ENCODE measurements around the gene JARID2. TPM values are rescaled to one million over a fixed set of nuclear protein-coding genes. Genes with fewer than 3 reads are reported as not detected.

JARID2 gene
- polyA plus RNA-seq, 1 of the 3 experiments (the other 2 are of a cell fraction), result 3.4 TPM

DNA sequence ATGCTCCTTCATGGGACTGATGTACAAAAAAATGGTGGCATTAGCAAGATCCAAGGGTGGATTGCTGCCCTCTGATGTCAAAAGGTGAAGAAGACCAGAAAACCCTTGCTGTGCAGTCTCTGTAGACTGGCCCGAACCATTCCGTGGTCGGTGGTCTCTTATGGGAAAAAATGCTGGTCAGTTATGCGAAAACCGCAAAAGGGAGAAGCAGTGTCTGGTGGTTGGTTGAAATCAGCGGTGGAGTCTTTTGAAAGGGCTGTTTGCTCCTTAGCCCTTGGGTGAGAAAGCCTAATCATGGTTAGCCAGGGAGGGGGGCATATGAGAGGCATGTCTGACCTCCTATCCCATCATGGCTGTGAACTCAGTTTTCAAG lies 308.8 kb downstream of the JARID2 start:
- Histone ChIP-seq H3F3A (replicated peaks; ENCODE audit: insufficient read depth) (no peaks in the 10 kb centered on the region), H2AFZ (ENCODE audit: low read depth) (no peak overlapping the region), H3K36me3 (replicated peaks in 1 of 2; ENCODE audit: control insufficient read depth in 1 of 2, insufficient read depth in 2 of 2, low read length in 1 of 2) (no peaks in the 10 kb centered on the region), H3K4me2 (no peak overlapping the region), H3K79me2 (ENCODE audit: insufficient read depth) (no peaks in the 10 kb centered on the region), H3K4me1 (ENCODE audit: control insufficient read depth in 1 of 2, insufficient read depth in 2 of 2, low read depth in 1 of 2, low read length in 1 of 2) (peaks cover 0 to 17% of the 10 kb centered on the region in 2 experiments; a peak in 2 of 4 replicates), H3K4me3 (ENCODE audit: low read depth in 2 of 2, low read length in 1 of 2) (no peak overlapping the region), H3K27ac (ENCODE audit: low read depth in 2 of 2, low read length in 1 of 2) (no peak overlapping the region), H3K27me3 (ENCODE audit: insufficient read depth) (no peaks in the 10 kb centered on the region), H3K9me2 (no peaks in the 10 kb centered on the region), H4K20me1 (ENCODE audit: insufficient read depth) (no peaks in the 10 kb centered on the region), H3K9me3 (no peaks in the 10 kb centered on the region), H3K9ac (no peak overlapping the region)
- TF ChIP-seq NFIC (IDR thresholded peaks at IDR 0.05; ENCODE audit: borderline replicate concordance) (no peak), RFX5 (IDR thresholded peaks at IDR 0.05; ENCODE audit: low read length) (no peak), SMC3 (IDR thresholded peaks at IDR 0.05; ENCODE audit: low read depth, low read length) (no peak)
- TF ChIP-seq, protein P1, sequence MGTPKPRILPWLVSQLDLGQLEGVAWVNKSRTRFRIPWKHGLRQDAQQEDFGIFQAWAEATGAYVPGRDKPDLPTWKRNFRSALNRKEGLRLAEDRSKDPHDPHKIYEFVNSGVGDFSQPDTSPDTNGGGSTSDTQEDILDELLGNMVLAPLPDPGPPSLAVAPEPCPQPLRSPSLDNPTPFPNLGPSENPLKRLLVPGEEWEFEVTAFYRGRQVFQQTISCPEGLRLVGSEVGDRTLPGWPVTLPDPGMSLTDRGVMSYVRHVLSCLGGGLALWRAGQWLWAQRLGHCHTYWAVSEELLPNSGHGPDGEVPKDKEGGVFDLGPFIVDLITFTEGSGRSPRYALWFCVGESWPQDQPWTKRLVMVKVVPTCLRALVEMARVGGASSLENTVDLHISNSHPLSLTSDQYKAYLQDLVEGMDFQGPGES (IDR thresholded peaks at IDR 0.05; ENCODE audit: low read depth, low read length), result no peak
- DNase-seq, result no peak
- 96% methylated on average over 6 of the region's 6 CpGs for WGBS (ENCODE audit: low lambda C conversion rate)
- ChIA-PET CTCF (no interaction called here), POLR2A (no interaction called here)

DNA sequence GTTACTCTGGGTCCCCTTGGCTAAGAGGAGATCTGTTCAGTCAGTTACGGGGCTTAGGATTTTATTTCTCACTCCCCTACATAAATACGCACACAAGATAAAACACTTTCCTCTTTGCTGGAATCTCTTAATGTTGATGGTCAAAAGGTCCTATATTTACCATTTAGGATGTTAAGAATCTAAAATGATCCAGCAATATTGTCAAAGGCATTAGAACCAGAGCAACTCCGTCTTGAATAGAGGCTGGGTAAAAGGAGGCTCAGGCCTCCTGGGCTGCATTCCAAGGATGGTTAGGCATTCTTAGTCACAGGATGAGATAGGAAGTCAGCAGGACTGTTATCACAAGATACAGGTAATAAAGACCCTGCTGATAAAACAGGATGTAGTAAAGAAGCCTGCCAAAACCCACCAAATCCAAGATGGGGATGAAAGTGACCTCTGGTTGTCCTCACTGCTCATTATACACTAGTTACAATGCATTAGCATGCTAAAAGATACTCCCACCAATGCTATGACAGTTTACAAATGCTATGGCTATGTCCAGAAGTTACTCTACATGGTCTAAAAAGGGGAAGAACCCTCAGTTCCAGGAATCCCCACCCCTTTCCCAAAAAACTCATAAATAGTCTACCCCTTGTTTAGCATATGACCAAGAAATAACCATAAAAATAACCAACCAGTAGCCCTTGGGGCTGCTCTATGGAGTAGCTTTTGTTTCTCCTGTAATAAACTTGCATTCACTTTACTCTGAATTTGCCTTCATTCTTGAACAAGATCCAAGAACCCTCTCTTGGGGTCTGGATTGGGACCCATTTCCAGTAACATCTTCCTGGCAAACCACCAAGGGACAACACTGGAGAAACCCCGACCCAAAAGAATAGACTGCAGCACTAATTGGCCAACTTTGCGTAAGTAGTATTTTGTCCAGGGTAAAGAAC lies 309.5 kb downstream of the JARID2 start:
- H3K79me2 ChIP-seq (ENCODE audit: insufficient read depth), result no peaks in the 10 kb centered on the region
- no peak overlapping the region for H3K27ac ChIP-seq (ENCODE audit: low read depth in 2 of 2, low read length in 1 of 2)
- no peak for DNase-seq
- H2AFZ ChIP-seq (ENCODE audit: low read depth), result no peak overlapping the region
- H3K9me2 ChIP-seq, result no peaks in the 10 kb centered on the region
- 93% methylated on average over 5 of the region's 5 CpGs for WGBS (ENCODE audit: low lambda C conversion rate)
- H3K4me1 ChIP-seq (ENCODE audit: control insufficient read depth in 1 of 2, insufficient read depth in 2 of 2, low read depth in 1 of 2, low read length in 1 of 2), result peaks cover 0 to 17% of the 10 kb centered on the region in 2 experiments; a peak in 2 of 4 replicates
- no peak overlapping the region for H3K9ac ChIP-seq
- ChIA-PET POLR2A (no interaction called here), CTCF (no interaction called here)
- no peak overlapping the region for H3K4me3 ChIP-seq (ENCODE audit: low read depth in 2 of 2, low read length in 1 of 2)
- H3K4me2 ChIP-seq, result no peak overlapping the region
- no peaks in the 10 kb centered on the region for H3K27me3 ChIP-seq (ENCODE audit: insufficient read depth)
- H3K9me3 ChIP-seq, result no peaks in the 10 kb centered on the region
- H3K36me3 ChIP-seq (replicated peaks in 1 of 2; ENCODE audit: control insufficient read depth in 1 of 2, insufficient read depth in 2 of 2, low read length in 1 of 2), result no peaks in the 10 kb centered on the region
- H4K20me1 ChIP-seq (ENCODE audit: insufficient read depth), result no peaks in the 10 kb centered on the region
- H3F3A ChIP-seq (replicated peaks; ENCODE audit: insufficient read depth), result no peaks in the 10 kb centered on the region
- no peak for TF ChIP-seq SMC3 (IDR thresholded peaks at IDR 0.05; ENCODE audit: low read depth, low read length)
- no peak for TF ChIP-seq MEF2A (IDR thresholded peaks at IDR 0.05; ENCODE audit: borderline replicate concordance, low read depth)
- TF ChIP-seq POLR2AphosphoS5 (IDR thresholded peaks at IDR 0.05; ENCODE audit: low read depth, low read length), result no peak
- TF ChIP-seq YY1 (IDR thresholded peaks at IDR 0.05; ENCODE audit: low read depth), result no peak
- no peak for TF ChIP-seq RCOR1 (IDR thresholded peaks at IDR 0.05; ENCODE audit: low read length)
- TF ChIP-seq EP300 (IDR thresholded peaks at IDR 0.05; ENCODE audit: borderline replicate concordance in 1 of 2, low read depth in 1 of 2, low read length in 1 of 2), result no peak
- TF ChIP-seq, protein P2, sequence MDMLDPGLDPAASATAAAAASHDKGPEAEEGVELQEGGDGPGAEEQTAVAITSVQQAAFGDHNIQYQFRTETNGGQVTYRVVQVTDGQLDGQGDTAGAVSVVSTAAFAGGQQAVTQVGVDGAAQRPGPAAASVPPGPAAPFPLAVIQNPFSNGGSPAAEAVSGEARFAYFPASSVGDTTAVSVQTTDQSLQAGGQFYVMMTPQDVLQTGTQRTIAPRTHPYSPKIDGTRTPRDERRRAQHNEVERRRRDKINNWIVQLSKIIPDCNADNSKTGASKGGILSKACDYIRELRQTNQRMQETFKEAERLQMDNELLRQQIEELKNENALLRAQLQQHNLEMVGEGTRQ (IDR thresholded peaks at IDR 0.05; ENCODE audit: borderline replicate concordance, low read depth, low read length), result no peak
- TF ChIP-seq, protein P3, sequence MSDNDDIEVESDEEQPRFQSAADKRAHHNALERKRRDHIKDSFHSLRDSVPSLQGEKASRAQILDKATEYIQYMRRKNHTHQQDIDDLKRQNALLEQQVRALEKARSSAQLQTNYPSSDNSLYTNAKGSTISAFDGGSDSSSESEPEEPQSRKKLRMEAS (IDR thresholded peaks at IDR 0.05; ENCODE audit: low read depth), result no peak
- no peak for TF ChIP-seq TEAD4 (IDR thresholded peaks at IDR 0.05; ENCODE audit: borderline replicate concordance, insufficient read depth)
- TF ChIP-seq RXRA (IDR thresholded peaks at IDR 0.05; ENCODE audit: borderline replicate concordance, low read depth), result no peak
- TF ChIP-seq, protein P4, sequence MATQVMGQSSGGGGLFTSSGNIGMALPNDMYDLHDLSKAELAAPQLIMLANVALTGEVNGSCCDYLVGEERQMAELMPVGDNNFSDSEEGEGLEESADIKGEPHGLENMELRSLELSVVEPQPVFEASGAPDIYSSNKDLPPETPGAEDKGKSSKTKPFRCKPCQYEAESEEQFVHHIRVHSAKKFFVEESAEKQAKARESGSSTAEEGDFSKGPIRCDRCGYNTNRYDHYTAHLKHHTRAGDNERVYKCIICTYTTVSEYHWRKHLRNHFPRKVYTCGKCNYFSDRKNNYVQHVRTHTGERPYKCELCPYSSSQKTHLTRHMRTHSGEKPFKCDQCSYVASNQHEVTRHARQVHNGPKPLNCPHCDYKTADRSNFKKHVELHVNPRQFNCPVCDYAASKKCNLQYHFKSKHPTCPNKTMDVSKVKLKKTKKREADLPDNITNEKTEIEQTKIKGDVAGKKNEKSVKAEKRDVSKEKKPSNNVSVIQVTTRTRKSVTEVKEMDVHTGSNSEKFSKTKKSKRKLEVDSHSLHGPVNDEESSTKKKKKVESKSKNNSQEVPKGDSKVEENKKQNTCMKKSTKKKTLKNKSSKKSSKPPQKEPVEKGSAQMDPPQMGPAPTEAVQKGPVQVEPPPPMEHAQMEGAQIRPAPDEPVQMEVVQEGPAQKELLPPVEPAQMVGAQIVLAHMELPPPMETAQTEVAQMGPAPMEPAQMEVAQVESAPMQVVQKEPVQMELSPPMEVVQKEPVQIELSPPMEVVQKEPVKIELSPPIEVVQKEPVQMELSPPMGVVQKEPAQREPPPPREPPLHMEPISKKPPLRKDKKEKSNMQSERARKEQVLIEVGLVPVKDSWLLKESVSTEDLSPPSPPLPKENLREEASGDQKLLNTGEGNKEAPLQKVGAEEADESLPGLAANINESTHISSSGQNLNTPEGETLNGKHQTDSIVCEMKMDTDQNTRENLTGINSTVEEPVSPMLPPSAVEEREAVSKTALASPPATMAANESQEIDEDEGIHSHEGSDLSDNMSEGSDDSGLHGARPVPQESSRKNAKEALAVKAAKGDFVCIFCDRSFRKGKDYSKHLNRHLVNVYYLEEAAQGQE (IDR thresholded peaks at IDR 0.05; ENCODE audit: low read depth, low read length), result no peak
- no peak for TF ChIP-seq GABPA (IDR thresholded peaks at IDR 0.05; ENCODE audit: low read depth)
- TF ChIP-seq FOXJ3 (CRISPR knock-in tag; IDR thresholded peaks at IDR 0.05), result no peak
- TF ChIP-seq CHD2 (IDR thresholded peaks at IDR 0.05; ENCODE audit: low read length, partially characterized antibody), result no peak
- TF ChIP-seq JUND (IDR thresholded peaks at IDR 0.05), result no peak
- TF ChIP-seq TCF12 (IDR thresholded peaks at IDR 0.05), result no peak
- TF ChIP-seq FOXM1 (IDR thresholded peaks at IDR 0.05; ENCODE audit: low read depth), result no peak
- TF ChIP-seq, protein P1 (IDR thresholded peaks at IDR 0.05; ENCODE audit: low read depth, low read length), result no peak
- no peak for TF ChIP-seq RAD21 (IDR thresholded peaks at IDR 0.05; ENCODE audit: low read length)

Measured in SK-N-SH (cell line).